Kidney (tissue), 14 donors: ENCODE data around the gene MLLT10. TPM values are rescaled to one million over a fixed set of nuclear protein-coding genes. Genes with fewer than 3 reads are reported as not detected.

Experiments used
- DNase-seq, 5 donors: peaks; one replicate each; pipeline ENCODE4 v3.0.0-alpha.2; 2013 to 2020
- FAIRE-seq: peaks from 2 replicates; lab custom pipeline; 2012; peaks lifted over from hg19 to GRCh38; lab: Jason Lieb, UNC
- H3K27ac ChIP-seq, 2 donors: one replicate each; pipeline ENCODE4 v1.7.0; 2013; ENCODE audit warnings: low read depth in 2 of 2, low read length in 2 of 2, inconsistent platforms in 1 of 2
- H3K27me3 ChIP-seq: one replicate; pipeline ENCODE4 v1.7.1; 2013; ENCODE audit warnings: low read length, inconsistent platforms; ENCODE audit not compliant: control insufficient read depth, insufficient read depth
- H3K36me3 ChIP-seq, 3 donors: one replicate each; pipeline versions ENCODE4 v1.7.0 to v1.7.1; 2013; ENCODE audit warnings: low read length in 3 of 3, control low read depth in 1 of 3, inconsistent platforms in 1 of 3; ENCODE audit not compliant: insufficient read depth in 3 of 3, control insufficient read depth in 2 of 3
- H3K4me1 ChIP-seq, 3 donors: one replicate each; pipeline versions ENCODE4 v1.7.0 to v1.7.1; 2013; ENCODE audit warnings: low read length in 3 of 3, inconsistent platforms in 1 of 3, low read depth in 1 of 3; ENCODE audit not compliant: control insufficient read depth in 2 of 3, insufficient read depth in 2 of 3
- H3K4me3 ChIP-seq, 3 donors: one replicate each; pipeline versions ENCODE4 v1.7.0 to v1.8.1; 2013; ENCODE audit warnings: low read length in 3 of 3, control low read depth in 1 of 3, inconsistent platforms in 1 of 3
- H3K9ac ChIP-seq, 3 donors: one replicate each; pipeline versions ENCODE4 v1.7.0 to v1.7.1; 2013; ENCODE audit warnings: low read length in 3 of 3, control low read depth in 1 of 3, inconsistent platforms in 1 of 3
- H3K9me3 ChIP-seq, 3 donors: one replicate each; pipeline versions ENCODE4 v1.7.0 to v1.7.1; 2013; ENCODE audit warnings: low read length in 3 of 3, control low read depth in 1 of 3, inconsistent platforms in 1 of 3; ENCODE audit not compliant: control insufficient read depth in 2 of 3, insufficient read depth in 1 of 3
- intact Hi-C: fragments of 100-400 bp; cut with DNase I; formaldehyde crosslinking; loops from one replicate; pipeline ENCODE4 v1.11.1; 2022
- polyA plus RNA-seq: library from polyadenylated mRNA; stranded (reverse); fragments of 350-450 nt; fragmentation: Illumina TruSeq; extraction: RNeasy Lipid Tissue Mini Kit (QIAGEN cat#74804); gene quantifications from one replicate; pipeline ENCODE4 v1.2.3, GENCODE V29; 2014; ENCODE audit warnings: low read depth, low replicate concordance; ENCODE audit not compliant: insufficient read depth
- total RNA-seq: library from RNA; stranded (reverse); fragmentation: NEBNext Ultra II Directional; extraction: Animal tissue kit (Norgen Biotek cat#: 25700); gene quantifications from one replicate; pipeline ENCODE4 v1.2.1, GENCODE V29; 2021
- TF ChIP-seq, protein P1 (sequence below): IDR thresholded peaks from 3 replicates; pipeline ENCODE4 v1.5.1; 2012; ENCODE audit warnings: mild to moderate bottlenecking, moderate library complexity, borderline replicate concordance; ENCODE audit not compliant: insufficient read depth; ENCODE audit errors: extremely low read depth
- donor health status: control.
- donor health status: control.
- donor health status: control.
- donor health status: control.
- donor health status: control.
- donor health status: DM: yes; HTN: yes; CAD: no.
- donor health status: Normal renal cell carcinoma (clear cell type).

MLLT10 gene
- total and polyA plus RNA-seq, 2 donors from 2014 or later = 11.0 to 54.2 TPM

GRCh38 chr10:21519941-21520436 lies 14.0 kb upstream of the MLLT10 start:
- intact Hi-C loops = no loop called here

GRCh38 chr10:21520509-21520908 lies 13.5 kb upstream of the MLLT10 start:
- Histone ChIP-seq H3K36me3 (no peaks in the 10 kb centered on the region), H3K4me1 (peaks cover 0 to 13% (median 9%) of the 10 kb centered on the region in 3 donors), H3K27me3 (no peaks in the 10 kb centered on the region), H3K9ac (no peak overlapping the region), H3K9me3 (no peaks in the 10 kb centered on the region), H3K4me3 (no peak overlapping the region), H3K27ac (peak overlapping the region in 1 of 2 donors; percentile 32)
- intact Hi-C loops = no loop called here
- DNase-seq (peak in 1 of 5 donors; percentile 40), FAIRE-seq (no peak)
- TF ChIP-seq, protein P1, sequence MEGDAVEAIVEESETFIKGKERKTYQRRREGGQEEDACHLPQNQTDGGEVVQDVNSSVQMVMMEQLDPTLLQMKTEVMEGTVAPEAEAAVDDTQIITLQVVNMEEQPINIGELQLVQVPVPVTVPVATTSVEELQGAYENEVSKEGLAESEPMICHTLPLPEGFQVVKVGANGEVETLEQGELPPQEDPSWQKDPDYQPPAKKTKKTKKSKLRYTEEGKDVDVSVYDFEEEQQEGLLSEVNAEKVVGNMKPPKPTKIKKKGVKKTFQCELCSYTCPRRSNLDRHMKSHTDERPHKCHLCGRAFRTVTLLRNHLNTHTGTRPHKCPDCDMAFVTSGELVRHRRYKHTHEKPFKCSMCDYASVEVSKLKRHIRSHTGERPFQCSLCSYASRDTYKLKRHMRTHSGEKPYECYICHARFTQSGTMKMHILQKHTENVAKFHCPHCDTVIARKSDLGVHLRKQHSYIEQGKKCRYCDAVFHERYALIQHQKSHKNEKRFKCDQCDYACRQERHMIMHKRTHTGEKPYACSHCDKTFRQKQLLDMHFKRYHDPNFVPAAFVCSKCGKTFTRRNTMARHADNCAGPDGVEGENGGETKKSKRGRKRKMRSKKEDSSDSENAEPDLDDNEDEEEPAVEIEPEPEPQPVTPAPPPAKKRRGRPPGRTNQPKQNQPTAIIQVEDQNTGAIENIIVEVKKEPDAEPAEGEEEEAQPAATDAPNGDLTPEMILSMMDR = no peak

More at GRCh38 chr10:21519941-21520436, 14.0 kb upstream of the MLLT10 start:
- Histone ChIP-seq H3K4me1 (peaks cover 0 to 13% (median 9%) of the 10 kb centered on the region in 3 donors), H3K9ac (peak overlapping the region; percentile 65 to 74 (median 74)), H3K4me3 (peak overlapping the region; percentile 71 to 81 (median 71)), H3K9me3 (no peaks in the 10 kb centered on the region), H3K36me3 (no peaks in the 10 kb centered on the region), H3K27me3 (no peaks in the 10 kb centered on the region), H3K27ac (peak overlapping the region; percentile 73 to 80)
- TF ChIP-seq, protein P1 = no peak
- DNase-seq (peak in 3 of 5 donors; percentile 31 to 85 (median 76)), FAIRE-seq (no peak)

GRCh38 chr10:21520949-21521348 lies 13.1 kb upstream of the MLLT10 start:
- peak in 3 of 5 donors; percentile 13 to 29 (median 24) for DNase-seq
- H3K4me3 ChIP-seq = no peak overlapping the region
- H3K27ac ChIP-seq = no peak overlapping the region
- H3K9ac ChIP-seq = no peak overlapping the region
- no peaks in the 10 kb centered on the region for H3K36me3 ChIP-seq
- H3K9me3 ChIP-seq = no peaks in the 10 kb centered on the region
- no peak for FAIRE-seq
- peaks cover 0 to 13% (median 9%) of the 10 kb centered on the region in 3 donors for H3K4me1 ChIP-seq
- TF ChIP-seq, protein P1 = no peak
- intact Hi-C loops = no loop called here
- no peaks in the 10 kb centered on the region for H3K27me3 ChIP-seq
